Measurements from ENCODE around the gene IFIT2.
A peak's percentile ranks its signal among the peaks of the same experiment; 100 is the strongest.
"Not testable (repeated sequence)": the region's sequence is repeated elsewhere in the genome, so short reads cannot be mapped to it uniquely, and the experiment has no call there.

The IFIT2 gene

DNA sequence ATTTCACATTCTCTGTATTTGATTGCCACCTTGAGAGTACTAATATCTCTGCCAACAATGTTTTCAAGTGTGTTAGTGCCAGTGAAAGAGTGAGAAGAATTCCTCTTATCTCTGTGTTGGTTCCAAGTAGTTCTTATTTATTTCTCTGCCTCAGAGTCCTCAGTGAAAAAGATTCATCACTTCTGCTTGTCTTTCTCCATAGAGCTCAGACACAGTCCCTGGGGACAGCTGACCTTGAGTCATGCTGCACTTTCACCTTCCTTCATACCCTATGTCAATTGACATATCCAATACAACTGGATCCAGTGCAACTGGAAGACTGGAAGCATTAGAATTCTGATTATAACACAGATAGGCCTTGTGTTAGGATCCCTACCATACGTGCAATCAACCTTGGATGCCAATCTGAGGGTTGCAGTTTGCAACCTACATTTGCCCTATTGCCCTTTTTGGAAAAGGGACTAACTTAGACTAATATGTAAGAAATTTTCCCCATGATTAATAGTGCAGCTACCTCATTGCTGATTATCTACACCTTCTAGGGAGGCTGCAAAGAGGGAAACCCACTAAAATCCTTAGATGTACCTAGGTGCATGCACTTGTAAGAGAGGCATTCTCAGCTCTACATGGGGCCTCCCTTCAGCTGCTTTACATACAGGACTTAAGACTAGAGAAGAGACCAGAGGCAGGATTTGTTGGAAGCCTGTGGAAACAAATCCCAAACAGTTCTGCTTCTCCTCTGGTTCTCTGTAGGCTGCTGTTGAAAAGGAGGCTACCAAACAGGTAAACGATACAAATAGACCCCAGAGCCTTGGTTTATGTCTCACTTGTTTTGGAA is 8.4 kb downstream of the IFIT2 start:
- DNase-seq (ENCODE audit: extremely low spot score): no peak
- ChIA-PET CTCF (no interaction called here), POLR2A (no interaction called here)
- no peak for TF ChIP-seq CTBP1 (IDR thresholded peaks at IDR 0.05; ENCODE audit: borderline replicate concordance)
- no peak for TF ChIP-seq ARNT (IDR thresholded peaks at IDR 0.05)
- TF ChIP-seq TARDBP (IDR thresholded peaks at IDR 0.05): no peak
- no peak for TF ChIP-seq ZNF384 (IDR thresholded peaks at IDR 0.05)

GRCh38 chr10:89312973-89313372 is 11.1 kb downstream of the IFIT2 start:
- POLR2A ChIA-PET: no interaction called here
- no peak for DNase-seq (ENCODE audit: extremely low spot score)
- TF ChIP-seq FOXA1 (IDR thresholded peaks at IDR 0.05) (no peak), ARNT (IDR thresholded peaks at IDR 0.05) (no peak), ZNF384 (IDR thresholded peaks at IDR 0.05) (no peak), TARDBP (IDR thresholded peaks at IDR 0.05) (no peak), FOXK2 (IDR thresholded peaks at IDR 0.05) (no peak), CTBP1 (IDR thresholded peaks at IDR 0.05; ENCODE audit: borderline replicate concordance) (no peak), LEF1 (IDR thresholded peaks at IDR 0.05; ENCODE audit: borderline replicate concordance) (no peak), NFRKB (IDR thresholded peaks at IDR 0.05) (no peak), SP1 (IDR thresholded peaks at IDR 0.05) (no peak), ELF4 (IDR thresholded peaks at IDR 0.05) (no peak), BHLHE40 (IDR thresholded peaks at IDR 0.05; ENCODE audit: borderline replicate concordance) (no peak), FOXM1 (IDR thresholded peaks at IDR 0.05; ENCODE audit: borderline replicate concordance) (no peak), HDGF (IDR thresholded peaks at IDR 0.05; ENCODE audit: borderline replicate concordance) (no peak), L3MBTL2 (conservative IDR thresholded peaks at IDR 0.05) (no peak), SUZ12 (IDR thresholded peaks at IDR 0.05) (no peak)
- TF ChIP-seq, protein P1, sequence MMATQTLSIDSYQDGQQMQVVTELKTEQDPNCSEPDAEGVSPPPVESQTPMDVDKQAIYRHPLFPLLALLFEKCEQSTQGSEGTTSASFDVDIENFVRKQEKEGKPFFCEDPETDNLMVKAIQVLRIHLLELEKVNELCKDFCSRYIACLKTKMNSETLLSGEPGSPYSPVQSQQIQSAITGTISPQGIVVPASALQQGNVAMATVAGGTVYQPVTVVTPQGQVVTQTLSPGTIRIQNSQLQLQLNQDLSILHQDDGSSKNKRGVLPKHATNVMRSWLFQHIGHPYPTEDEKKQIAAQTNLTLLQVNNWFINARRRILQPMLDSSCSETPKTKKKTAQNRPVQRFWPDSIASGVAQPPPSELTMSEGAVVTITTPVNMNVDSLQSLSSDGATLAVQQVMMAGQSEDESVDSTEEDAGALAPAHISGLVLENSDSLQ (IDR thresholded peaks at IDR 0.05): no peak
- CTCF ChIA-PET: no interaction called here

- TF ChIP-seq LEF1 (IDR thresholded peaks at IDR 0.05; ENCODE audit: borderline replicate concordance) (no peak), ZNF384 (IDR thresholded peaks at IDR 0.05) (no peak), SP1 (IDR thresholded peaks at IDR 0.05) (no peak), FOXM1 (IDR thresholded peaks at IDR 0.05; ENCODE audit: borderline replicate concordance) (no peak), TARDBP (IDR thresholded peaks at IDR 0.05) (no peak)
- POLR2A ChIA-PET: no interaction called here
- DNase-seq (ENCODE audit: extremely low spot score): no peak
- CTCF ChIA-PET: no interaction called here
These were observed 12.8 kb downstream of the IFIT2 start for GRCh38 chr10:89314676-89315075.

GRCh38 chr10:89318047-89318446 is 16.2 kb downstream of the IFIT2 start:
- DNase-seq (ENCODE audit: extremely low spot score); POLR2A ChIA-PET; CTCF ChIA-PET: not testable (repeated sequence)

DNA sequence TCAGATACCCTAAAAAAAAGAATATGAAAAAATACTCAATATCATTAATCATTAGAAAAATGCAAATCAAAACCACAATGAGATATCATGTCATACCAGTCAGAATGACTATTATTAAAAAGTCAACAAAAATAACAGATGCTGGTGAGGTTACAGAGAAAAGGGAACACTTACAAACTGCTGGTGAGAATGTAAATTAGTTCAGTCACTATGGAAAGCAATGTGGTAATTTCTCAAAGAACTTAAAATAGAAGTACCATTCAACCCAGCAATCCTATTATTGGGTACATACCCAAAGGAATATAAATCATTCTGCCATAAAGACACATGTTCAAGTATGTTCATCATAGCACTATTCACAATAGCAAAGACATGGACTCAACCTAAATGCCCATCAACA is 23.2 kb downstream of the IFIT2 start:
- POLR2A ChIA-PET; CTCF ChIA-PET; DNase-seq (ENCODE audit: extremely low spot score): not testable (repeated sequence)

DNA sequence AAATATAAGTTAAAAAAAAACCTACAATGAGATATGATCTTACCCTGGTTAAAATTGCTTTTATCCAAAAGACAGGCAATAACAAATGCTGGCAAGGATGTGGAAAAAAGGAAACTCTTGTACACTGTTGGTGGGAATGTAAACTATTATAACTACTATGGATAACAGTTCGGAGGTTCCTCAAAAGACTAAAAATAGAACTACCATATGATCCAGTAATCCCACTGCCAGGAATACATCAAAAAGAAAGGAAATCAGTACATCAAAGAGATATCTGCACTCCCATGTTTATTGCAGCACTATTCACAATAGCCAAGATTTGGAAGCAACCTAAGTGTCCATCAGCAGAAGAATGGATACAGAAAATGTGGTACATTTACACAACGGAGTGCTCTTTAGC is 24.0 kb downstream of the IFIT2 start:
- DNase-seq (ENCODE audit: extremely low spot score); CTCF ChIA-PET; POLR2A ChIA-PET: not testable (repeated sequence)

DNA sequence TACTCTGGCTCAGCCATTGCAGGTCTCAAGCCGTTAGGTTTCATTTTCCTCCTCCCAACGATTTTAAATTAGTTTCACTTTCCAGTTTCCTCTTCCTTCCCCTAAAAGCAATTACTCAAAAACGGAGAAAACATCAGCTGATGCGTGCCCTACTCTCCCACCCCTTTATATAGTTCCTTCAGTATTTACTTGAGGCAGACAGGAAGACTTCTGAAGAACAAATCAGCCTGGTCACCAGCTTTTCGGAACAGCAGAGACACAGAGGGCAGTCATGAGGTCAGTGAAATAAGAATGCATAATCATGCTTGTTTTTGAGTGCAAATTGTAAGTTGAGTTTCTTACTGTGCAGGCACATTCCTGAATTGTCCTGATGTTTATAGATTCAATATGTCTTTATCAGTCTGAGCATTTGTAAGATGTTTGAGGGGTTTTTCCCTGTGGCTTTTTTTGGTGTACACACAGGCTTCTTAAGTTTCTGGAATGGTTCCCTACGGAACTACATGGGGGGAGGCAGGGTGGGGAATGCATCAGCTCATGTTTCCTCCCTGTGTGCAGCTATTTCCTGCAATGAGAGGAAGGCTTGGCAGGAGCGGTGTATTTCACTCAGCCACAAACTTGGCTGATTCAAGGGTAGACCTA is 26.1 kb downstream of the IFIT2 start, which contains the start of gene IFIT3:
Gene IFIT3, plus strand, starts transcription at position 195 of the 639 bp plus-strand sequence. Its CDS starts 77 bp downstream, at position 272.
- TF ChIP-seq NFRKB (IDR thresholded peaks at IDR 0.05): no peak
- TF ChIP-seq LEF1 (IDR thresholded peaks at IDR 0.05; ENCODE audit: borderline replicate concordance): no peak
- no peak for TF ChIP-seq FOXA1 (IDR thresholded peaks at IDR 0.05)
- no peak for TF ChIP-seq ARNT (IDR thresholded peaks at IDR 0.05)
- TF ChIP-seq SUZ12 (IDR thresholded peaks at IDR 0.05): no peak
- TF ChIP-seq BHLHE40 (IDR thresholded peaks at IDR 0.05; ENCODE audit: borderline replicate concordance): no peak
- no peak for TF ChIP-seq ZNF384 (IDR thresholded peaks at IDR 0.05)
- no peak for TF ChIP-seq FOXM1 (IDR thresholded peaks at IDR 0.05; ENCODE audit: borderline replicate concordance)
- no peak for TF ChIP-seq SP1 (IDR thresholded peaks at IDR 0.05)
- TF ChIP-seq HDGF (IDR thresholded peaks at IDR 0.05; ENCODE audit: borderline replicate concordance): no peak
- TF ChIP-seq, protein P1 (IDR thresholded peaks at IDR 0.05): no peak
- no peak for TF ChIP-seq TARDBP (IDR thresholded peaks at IDR 0.05)
- ChIA-PET POLR2A (interaction anchor here (0.6 to 1.0 kb wide), 5 partner anchors 25 to 113 kb away, joined by 3 to 4 read pairs (median 3); partner anchors contain the start of genes IFIT2 and LIPA), CTCF (no interaction called here)
- peak; percentile 58 for DNase-seq (ENCODE audit: extremely low spot score)

- POLR2A ChIA-PET: no interaction called here
These were observed 27.3 kb downstream of the IFIT2 start for GRCh38 chr10:89329151-89329550.

DNA sequence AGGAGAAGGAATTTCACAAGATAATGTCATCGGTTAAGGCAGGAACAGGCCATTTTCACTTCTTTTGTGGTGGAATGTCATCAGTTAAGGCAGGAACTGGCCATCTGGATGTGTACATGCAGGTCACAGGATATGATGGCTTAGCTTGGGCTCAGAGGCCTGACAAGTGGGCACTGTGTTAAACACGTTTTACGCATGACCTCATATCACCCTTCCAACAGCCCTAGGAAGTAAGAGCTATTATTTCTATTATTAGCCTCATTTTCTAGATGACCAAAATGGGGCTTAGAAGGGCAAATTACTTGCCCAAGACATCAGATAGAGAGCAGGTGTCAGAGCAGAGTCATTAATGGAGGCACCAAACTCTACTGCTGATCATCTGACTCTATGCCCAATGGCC is 28.2 kb downstream of the IFIT2 start:
- POLR2A ChIA-PET; DNase-seq (ENCODE audit: extremely low spot score); CTCF ChIA-PET: not testable (repeated sequence)

More at GRCh38 chr10:89329151-89329550, 27.3 kb downstream of the IFIT2 start:
- CTCF ChIA-PET: no interaction called here
- TF ChIP-seq BHLHE40 (IDR thresholded peaks at IDR 0.05; ENCODE audit: borderline replicate concordance) (no peak), NFRKB (IDR thresholded peaks at IDR 0.05) (no peak), ELF4 (IDR thresholded peaks at IDR 0.05) (no peak), FOXA1 (IDR thresholded peaks at IDR 0.05) (no peak), CTBP1 (IDR thresholded peaks at IDR 0.05; ENCODE audit: borderline replicate concordance) (no peak)
- DNase-seq (ENCODE audit: extremely low spot score): no peak
